Keratinocyte (primary cell): ENCODE data around the gene NADSYN1.

Experiments
- CTCF ChIP-seq, 3 experiments: IDR thresholded peaks in 1 of 3; conservative IDR thresholded peaks in 1 of 3; optimal IDR thresholded peaks in 1 of 3; 2 replicates in 2 of 3; 3 replicates in 1 of 3; pipeline versions ENCODE3 to v1.5.1; 2011; ENCODE audit warnings: low read length in 3 of 3, mild to moderate bottlenecking in 3 of 3, moderate library complexity in 2 of 3, control low read depth in 1 of 3, inconsistent platforms in 1 of 3; ENCODE audit not compliant: insufficient read depth in 2 of 3; ENCODE audit errors: extremely low read depth in 1 of 3
- EZH2 ChIP-seq: IDR thresholded peaks from one replicate; pipeline ENCODE4 v1.6.1; 2012; ENCODE audit warnings: inconsistent platforms, mild to moderate bottlenecking, low read length, moderate library complexity

DNA sequence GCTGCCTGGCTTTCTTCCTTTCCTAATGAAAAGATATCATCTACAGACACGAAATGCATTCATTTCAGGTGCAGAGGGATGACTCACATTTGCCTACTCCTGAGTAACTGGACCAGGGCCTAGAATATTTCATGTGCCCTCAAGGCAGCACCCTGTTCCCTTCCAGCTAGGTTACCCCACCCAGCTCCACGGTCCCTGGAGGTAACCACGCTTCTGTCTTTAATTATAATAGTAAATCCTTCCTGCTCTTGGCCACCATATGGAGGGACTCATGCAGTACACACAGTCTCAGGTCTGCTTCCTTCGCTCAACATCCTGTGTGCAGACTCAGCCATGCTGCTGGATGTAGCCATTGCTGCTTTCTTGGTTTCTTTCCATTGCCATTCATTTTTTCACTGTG is 27.1 kb upstream of the NADSYN1 start:
- TF ChIP-seq EZH2 = no peak
- TF ChIP-seq CTCF (optimal IDR thresholded peaks at IDR 0.05 in 1 of 3, IDR thresholded peaks at IDR 0.05 in 1 of 3, conservative IDR thresholded peaks at IDR 0.05 in 1 of 3; ENCODE audit: extremely low read depth in 1 of 3, insufficient read depth in 2 of 3, low read length in 3 of 3) = no peak
